ENCODE results near the gene ADGRV1. TPM values are rescaled to one million over a fixed set of nuclear protein-coding genes. Genes with fewer than 3 reads are reported as not detected.

ADGRV1 gene
- polyA plus RNA-seq, 1 of the 3 experiments (the other 2 are of a cell fraction), result 0.23 TPM

DNA sequence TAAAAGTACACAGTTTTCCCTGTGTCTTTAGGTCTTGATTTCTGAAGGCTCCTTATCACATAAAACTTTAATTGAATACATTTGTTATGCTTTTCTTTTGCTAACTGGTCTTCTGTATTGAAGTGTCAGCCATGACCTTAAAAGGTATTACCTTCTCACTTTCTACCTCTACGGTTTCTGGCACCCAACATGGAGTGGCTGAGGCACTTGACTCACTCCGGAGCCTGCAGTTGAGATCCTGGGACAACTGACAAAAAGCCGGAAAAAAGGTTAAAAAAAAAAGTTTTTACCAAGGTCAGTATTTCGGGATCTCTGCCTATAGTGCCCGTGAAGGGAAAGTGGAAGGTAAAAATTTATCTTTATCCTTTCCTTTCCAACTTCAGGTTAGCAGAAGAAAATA is 627.5 kb downstream of the ADGRV1 start:
- no peaks in the 10 kb centered on the region for H3F3A ChIP-seq (replicated peaks; ENCODE audit: insufficient read depth)
- WGBS (ENCODE audit: low lambda C conversion rate), result 86% methylated on average over 5 of the region's 5 CpGs
- no peak overlapping the region for H3K9ac ChIP-seq
- no peak overlapping the region for H3K4me3 ChIP-seq (ENCODE audit: low read depth in 2 of 2, low read length in 1 of 2)
- no peak overlapping the region for H3K4me2 ChIP-seq
- ChIA-PET CTCF (no interaction called here), POLR2A (no interaction called here)
- no peaks in the 10 kb centered on the region for H4K20me1 ChIP-seq (ENCODE audit: insufficient read depth)
- H3K27ac ChIP-seq (ENCODE audit: low read depth in 2 of 2, low read length in 1 of 2), result no peak overlapping the region
- H3K4me1 ChIP-seq (ENCODE audit: control insufficient read depth in 1 of 2, insufficient read depth in 2 of 2, low read depth in 1 of 2, low read length in 1 of 2), result no peaks in the 10 kb centered on the region; a peak in 2 of 4 replicates
- H2AFZ ChIP-seq (ENCODE audit: low read depth), result no peak overlapping the region
- H3K9me3 ChIP-seq, result no peaks in the 10 kb centered on the region
- no peaks in the 10 kb centered on the region for H3K27me3 ChIP-seq (ENCODE audit: insufficient read depth)
- no peaks in the 10 kb centered on the region for H3K9me2 ChIP-seq
- TF ChIP-seq, protein P1, sequence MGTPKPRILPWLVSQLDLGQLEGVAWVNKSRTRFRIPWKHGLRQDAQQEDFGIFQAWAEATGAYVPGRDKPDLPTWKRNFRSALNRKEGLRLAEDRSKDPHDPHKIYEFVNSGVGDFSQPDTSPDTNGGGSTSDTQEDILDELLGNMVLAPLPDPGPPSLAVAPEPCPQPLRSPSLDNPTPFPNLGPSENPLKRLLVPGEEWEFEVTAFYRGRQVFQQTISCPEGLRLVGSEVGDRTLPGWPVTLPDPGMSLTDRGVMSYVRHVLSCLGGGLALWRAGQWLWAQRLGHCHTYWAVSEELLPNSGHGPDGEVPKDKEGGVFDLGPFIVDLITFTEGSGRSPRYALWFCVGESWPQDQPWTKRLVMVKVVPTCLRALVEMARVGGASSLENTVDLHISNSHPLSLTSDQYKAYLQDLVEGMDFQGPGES (IDR thresholded peaks at IDR 0.05; ENCODE audit: low read depth, low read length), result no peak
- TF ChIP-seq, protein P2, sequence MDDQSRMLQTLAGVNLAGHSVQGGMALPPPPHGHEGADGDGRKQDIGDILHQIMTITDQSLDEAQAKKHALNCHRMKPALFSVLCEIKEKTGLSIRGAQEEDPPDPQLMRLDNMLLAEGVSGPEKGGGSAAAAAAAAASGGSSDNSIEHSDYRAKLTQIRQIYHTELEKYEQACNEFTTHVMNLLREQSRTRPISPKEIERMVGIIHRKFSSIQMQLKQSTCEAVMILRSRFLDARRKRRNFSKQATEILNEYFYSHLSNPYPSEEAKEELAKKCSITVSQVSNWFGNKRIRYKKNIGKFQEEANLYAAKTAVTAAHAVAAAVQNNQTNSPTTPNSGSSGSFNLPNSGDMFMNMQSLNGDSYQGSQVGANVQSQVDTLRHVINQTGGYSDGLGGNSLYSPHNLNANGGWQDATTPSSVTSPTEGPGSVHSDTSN (IDR thresholded peaks at IDR 0.05), result no peak
- TF ChIP-seq TAF1 (IDR thresholded peaks at IDR 0.05; ENCODE audit: borderline replicate concordance, low read depth, low read length), result no peak
- TF ChIP-seq YY1 (IDR thresholded peaks at IDR 0.05; ENCODE audit: low read depth), result no peak
- TF ChIP-seq RXRA (IDR thresholded peaks at IDR 0.05; ENCODE audit: borderline replicate concordance, low read depth), result no peak
- no peak for TF ChIP-seq RFX5 (IDR thresholded peaks at IDR 0.05; ENCODE audit: low read length)
- TF ChIP-seq SMC3 (IDR thresholded peaks at IDR 0.05; ENCODE audit: low read depth, low read length), result no peak
- no peak for TF ChIP-seq NRF1 (IDR thresholded peaks at IDR 0.05; ENCODE audit: low read depth, low read length)
- no peak for TF ChIP-seq JUND (IDR thresholded peaks at IDR 0.05)
- no peak for TF ChIP-seq SIN3A (IDR thresholded peaks at IDR 0.05; ENCODE audit: borderline replicate concordance, low read depth, low read length)
- no peak for TF ChIP-seq RCOR1 (IDR thresholded peaks at IDR 0.05; ENCODE audit: low read length)
- TF ChIP-seq TCF12 (IDR thresholded peaks at IDR 0.05), result no peak
- no peak for DNase-seq
- no peaks in the 10 kb centered on the region for H3K36me3 ChIP-seq (replicated peaks in 1 of 2; ENCODE audit: control insufficient read depth in 1 of 2, insufficient read depth in 2 of 2, low read length in 1 of 2)
- H3K79me2 ChIP-seq (ENCODE audit: insufficient read depth), result no peaks in the 10 kb centered on the region

DNA sequence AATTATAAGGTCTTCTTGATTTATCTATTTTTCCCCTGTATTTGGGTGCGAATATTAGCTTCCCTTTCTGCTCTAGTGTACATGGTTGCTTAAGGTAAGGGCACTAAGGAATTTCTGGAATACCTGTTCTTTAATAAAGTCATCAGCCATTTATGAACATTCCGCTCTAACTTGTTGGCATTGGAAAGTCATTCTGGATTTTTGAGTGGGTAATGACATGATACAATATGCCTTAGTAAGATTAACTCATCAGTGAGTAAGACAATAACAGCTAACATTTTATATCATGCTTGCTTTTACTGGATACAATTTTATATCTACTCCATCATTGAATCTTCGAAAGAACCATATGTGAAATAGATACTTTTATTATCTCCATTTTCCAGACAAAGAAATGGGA is 628.4 kb downstream of the ADGRV1 start:
- Histone ChIP-seq H3K79me2 (ENCODE audit: insufficient read depth) (no peaks in the 10 kb centered on the region), H3K27ac (ENCODE audit: low read depth in 2 of 2, low read length in 1 of 2) (no peak overlapping the region), H3F3A (replicated peaks; ENCODE audit: insufficient read depth) (no peaks in the 10 kb centered on the region), H2AFZ (ENCODE audit: low read depth) (no peak overlapping the region), H3K9ac (no peak overlapping the region), H3K9me2 (no peaks in the 10 kb centered on the region), H3K27me3 (ENCODE audit: insufficient read depth) (no peaks in the 10 kb centered on the region), H3K4me1 (ENCODE audit: control insufficient read depth in 1 of 2, insufficient read depth in 2 of 2, low read depth in 1 of 2, low read length in 1 of 2) (no peaks in the 10 kb centered on the region; a peak in 2 of 4 replicates), H3K9me3 (no peaks in the 10 kb centered on the region), H3K36me3 (replicated peaks in 1 of 2; ENCODE audit: control insufficient read depth in 1 of 2, insufficient read depth in 2 of 2, low read length in 1 of 2) (no peaks in the 10 kb centered on the region), H4K20me1 (ENCODE audit: insufficient read depth) (no peaks in the 10 kb centered on the region), H3K4me3 (ENCODE audit: low read depth in 2 of 2, low read length in 1 of 2) (no peak overlapping the region), H3K4me2 (no peak overlapping the region)
- POLR2A ChIA-PET, result no interaction called here
- no peak for DNase-seq
- TF ChIP-seq, protein P2 (IDR thresholded peaks at IDR 0.05), result no peak
- no peak for TF ChIP-seq CHD2 (IDR thresholded peaks at IDR 0.05; ENCODE audit: low read length, partially characterized antibody)
- TF ChIP-seq NRF1 (IDR thresholded peaks at IDR 0.05; ENCODE audit: low read depth, low read length), result no peak
- TF ChIP-seq GABPA (IDR thresholded peaks at IDR 0.05; ENCODE audit: low read depth), result no peak
- no peak for TF ChIP-seq POLR2AphosphoS5 (IDR thresholded peaks at IDR 0.05; ENCODE audit: low read depth, low read length)
- no peak for TF ChIP-seq GATA2 (CRISPR knock-in tag; IDR thresholded peaks at IDR 0.05)
- no peak for TF ChIP-seq RFX5 (IDR thresholded peaks at IDR 0.05; ENCODE audit: low read length)
- no peak for TF ChIP-seq NFIC (IDR thresholded peaks at IDR 0.05; ENCODE audit: borderline replicate concordance)
- no peak for TF ChIP-seq ELF1 (IDR thresholded peaks at IDR 0.05)
- no peak for TF ChIP-seq FOSL2 (IDR thresholded peaks at IDR 0.05; ENCODE audit: borderline replicate concordance, low read depth)
- no peak for TF ChIP-seq FOXM1 (IDR thresholded peaks at IDR 0.05; ENCODE audit: low read depth)
- TF ChIP-seq EP300 (IDR thresholded peaks at IDR 0.05; ENCODE audit: borderline replicate concordance in 1 of 2, low read depth in 1 of 2, low read length in 1 of 2), result no peak
- TF ChIP-seq JUND (IDR thresholded peaks at IDR 0.05), result no peak
- TF ChIP-seq SIN3A (IDR thresholded peaks at IDR 0.05; ENCODE audit: borderline replicate concordance, low read depth, low read length), result no peak
- TF ChIP-seq EZH2phosphoT487 (IDR thresholded peaks at IDR 0.05; ENCODE audit: borderline replicate concordance, low read depth), result no peak
- CTCF ChIA-PET, result interaction anchor here (1.4 kb wide), 1 partner anchor 33 kb away, joined by 3 read pairs; no protein-coding TSS in a partner anchor
- WGBS (ENCODE audit: low lambda C conversion rate), result 89% methylated on average over 3 of the region's 3 CpGs

All from SK-N-SH (cell line).